Mucosa of descending colon (tissue), 3 donors: ENCODE results near the gene PKHD1. TPM values are rescaled to one million over a fixed set of nuclear protein-coding genes. Genes with fewer than 3 reads are reported as not detected.

Source experiments
- ATAC-seq: fragments of 200-7000 bp; cut with Tn5 transposase; one replicate; pipeline ENCODE4 v1.9.1; 2020; ENCODE audit warnings: mild to moderate bottlenecking, moderate library complexity
- DNase-seq, 3 donors: peaks; one replicate each; pipeline ENCODE4 v3.0.0-alpha.2; 2020
- H3K36me3 ChIP-seq: fragments of 200-600 bp; one replicate; pipeline ENCODE4 v1.8.0; 2021; ENCODE audit warnings: low read depth, mild to moderate bottlenecking
- H3K4me1 ChIP-seq: fragments of 200-600 bp; one replicate; pipeline ENCODE4 v1.8.0; 2021; ENCODE audit warnings: low read depth, mild to moderate bottlenecking
- H3K4me3 ChIP-seq: fragments of 200-600 bp; one replicate; pipeline ENCODE4 v1.8.0; 2021; ENCODE audit warnings: mild to moderate bottlenecking
- H3K9me3 ChIP-seq: fragments of 200-600 bp; one replicate; pipeline ENCODE4 v1.8.0; 2021; ENCODE audit warnings: mild to moderate bottlenecking
- CTCF ChIP-seq: fragments of 200-600 bp; IDR thresholded peaks from one replicate; pipeline ENCODE4 v1.8.0; 2022; ENCODE audit warnings: antibody characterized with exemption, mild to moderate bottlenecking
- intact Hi-C, 2 donors: fragments of 100-400 bp; cut with DNase I in 1 of 2; cut with micrococcal nuclease in 1 of 2; formaldehyde crosslinking; loops; one replicate each; pipeline versions ENCODE4 v1.11.0 to v1.11.1; 2022; cut with DNase I, micrococcal nuclease
- total RNA-seq, 3 donors: library from RNA; stranded (reverse); fragmentation: NEBNext Ultra II Directional in 2 of 3; extraction: Animal tissue kit (Norgen Biotek cat#: 25700) in 2 of 3; gene quantifications; one replicate each; pipeline versions ENCODE4 v1.2.1 to v1.2.4, GENCODE V29; 2021 to 2023
- donor health status: DM: no; HTN: no; CAD: no; lungs with moderate emphysema.
- donor health status: DM: no; HTN: no; CAD: no.
- donor health status: DM: no; HTN: yes; CAD: no.

PKHD1 gene
- total RNA-seq, 3 donors from 2014 or later: 0.12 to 0.22 (median 0.20) TPM

- TF ChIP-seq CTCF: no peak
- no peaks in the 10 kb centered on the region for H3K4me1 ChIP-seq
- H3K36me3 ChIP-seq: no peaks in the 10 kb centered on the region
- DNase-seq: no peak
- ATAC-seq: no peak
- H3K9me3 ChIP-seq: no peaks in the 10 kb centered on the region
- no peak overlapping the region for H3K4me3 ChIP-seq
- intact Hi-C loops: no loop called here
Observed at GRCh38 chr6:52125139-52125538, 37.7 kb upstream of the PKHD1 start.

GRCh38 chr6:52124126-52125121 is 37.0 kb upstream of the PKHD1 start:
- DNase-seq: no peak
- intact Hi-C loops: no loop called here
- Histone ChIP-seq H3K36me3 (no peaks in the 10 kb centered on the region), H3K4me3 (no peak overlapping the region), H3K9me3 (peaks cover 4% of the 10 kb centered on the region), H3K4me1 (no peaks in the 10 kb centered on the region)
- no peak for ATAC-seq
- TF ChIP-seq CTCF: no peak

GRCh38 chr6:52123251-52123650 is 35.8 kb upstream of the PKHD1 start:
- TF ChIP-seq CTCF: no peak
- H3K36me3 ChIP-seq: no peaks in the 10 kb centered on the region
- no peaks in the 10 kb centered on the region for H3K4me1 ChIP-seq
- no peak overlapping the region for H3K4me3 ChIP-seq
- DNase-seq (no peak), ATAC-seq (no peak)
- intact Hi-C loops: no loop called here
- H3K9me3 ChIP-seq: peaks cover 10% of the 10 kb centered on the region

GRCh38 chr6:52117352-52117751 is 29.9 kb upstream of the PKHD1 start:
- intact Hi-C loops: no loop called here
- H3K36me3 ChIP-seq: no peaks in the 10 kb centered on the region
- H3K4me1 ChIP-seq: no peaks in the 10 kb centered on the region
- ATAC-seq (no peak), DNase-seq (no peak)
- peaks cover 10% of the 10 kb centered on the region for H3K9me3 ChIP-seq
- H3K4me3 ChIP-seq: no peak overlapping the region
- TF ChIP-seq CTCF: no peak

- H3K4me3 ChIP-seq: no peak overlapping the region
Observed at GRCh38 chr6:52116605-52116948, 29.2 kb upstream of the PKHD1 start.

More at GRCh38 chr6:52116605-52116948, 29.2 kb upstream of the PKHD1 start:
- ATAC-seq: no peak
- intact Hi-C loops: no loop called here
- DNase-seq: no peak
- Histone ChIP-seq H3K9me3 (peaks cover 10% of the 10 kb centered on the region), H3K36me3 (no peaks in the 10 kb centered on the region), H3K4me1 (no peaks in the 10 kb centered on the region)
- no peak for TF ChIP-seq CTCF
